GM18508 (cell line): ENCODE measurements around the gene MRGPRG.

ENCODE experiments used
- ATAC-seq: cut with Tn5 transposase; IDR thresholded peaks from one replicate; pipeline ENCODE4 v1.9.1; 2021; ENCODE audit warnings: moderate number of reproducible peaks; ENCODE audit not compliant: insufficient read depth, unreplicated experiment

MRGPRG gene

DNA sequence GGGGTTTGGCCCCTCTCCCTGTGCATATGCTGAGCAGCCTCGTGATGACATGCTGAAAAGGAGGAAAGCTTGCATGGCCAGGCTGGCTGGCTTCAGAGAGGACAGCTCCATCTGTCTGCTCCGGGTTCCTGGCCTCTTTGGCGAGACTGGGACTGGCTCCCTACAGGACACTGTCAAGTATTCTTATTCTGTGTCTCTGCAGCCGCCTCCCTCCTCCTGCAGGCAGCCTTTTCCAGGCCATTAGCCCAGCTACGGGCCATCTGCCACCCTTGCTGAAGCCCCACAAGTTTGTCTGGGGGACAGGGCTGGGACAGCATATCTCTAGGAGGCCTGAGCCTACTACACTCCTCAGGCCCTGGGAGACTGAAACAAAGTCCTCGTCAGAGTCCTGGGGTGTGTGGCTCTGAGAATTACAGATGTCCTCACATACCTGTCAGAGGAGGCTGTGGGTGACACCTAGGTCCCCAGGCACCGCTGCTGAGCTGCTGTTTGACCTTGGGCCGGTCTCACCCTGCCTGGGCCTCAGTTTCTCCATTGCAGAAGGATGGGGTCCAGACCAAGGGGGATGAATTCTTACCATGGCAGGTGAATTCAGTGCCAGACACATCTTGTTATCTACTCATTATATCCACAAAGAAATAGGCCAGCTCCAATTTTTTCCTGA lies 11.0 kb downstream of the MRGPRG start:
- ATAC-seq, result no peak

DNA sequence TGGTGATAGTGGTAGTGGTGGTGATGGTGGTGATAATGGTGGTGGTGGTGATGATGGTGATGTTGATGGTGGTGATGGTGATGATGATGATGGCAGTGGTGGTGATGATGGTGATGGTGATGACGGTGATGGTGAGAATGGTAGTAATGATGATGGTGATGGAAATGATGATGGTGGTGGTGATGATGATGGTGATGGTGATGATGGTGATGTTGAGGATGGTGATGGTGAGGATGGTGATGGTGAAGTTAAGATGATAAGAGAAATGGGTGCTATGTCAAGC lies 11.8 kb downstream of the MRGPRG start:
- no peak for ATAC-seq

DNA sequence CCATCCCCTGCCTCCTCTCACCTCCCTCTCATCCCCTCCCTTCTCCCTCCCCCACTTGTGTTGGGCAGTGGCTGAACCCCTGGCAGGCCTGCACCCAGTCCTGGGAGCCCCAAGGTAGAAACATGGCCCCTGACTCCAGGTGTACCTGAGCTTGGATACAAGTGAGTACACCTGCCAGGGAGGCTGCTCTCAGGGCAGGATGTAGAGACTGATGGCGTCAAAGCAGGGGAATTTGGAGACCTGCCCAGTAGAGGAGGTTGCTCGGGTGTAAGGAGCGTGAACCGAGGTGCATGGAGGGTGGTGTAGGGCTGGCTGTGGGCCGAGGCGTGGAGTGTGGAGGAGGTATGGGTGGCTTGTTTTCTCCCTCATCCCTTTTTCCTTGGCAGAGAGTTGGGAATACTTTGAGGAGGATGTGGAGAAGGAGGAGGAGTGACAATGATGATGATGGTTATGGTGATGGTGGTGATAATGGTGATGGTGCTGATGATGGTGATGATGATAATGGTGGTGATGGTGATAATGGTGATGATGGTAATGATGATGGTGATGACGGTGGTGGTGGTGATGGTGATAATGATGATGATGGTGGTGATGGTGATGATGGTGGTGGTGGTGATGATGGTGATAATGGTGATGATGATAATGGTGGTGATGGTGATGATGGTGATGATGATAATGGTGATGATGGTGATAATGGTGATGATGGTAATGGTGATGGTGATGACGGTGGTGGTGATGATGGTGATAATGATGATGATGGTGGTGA lies 12.3 kb downstream of the MRGPRG start:
- ATAC-seq, result no peak

DNA sequence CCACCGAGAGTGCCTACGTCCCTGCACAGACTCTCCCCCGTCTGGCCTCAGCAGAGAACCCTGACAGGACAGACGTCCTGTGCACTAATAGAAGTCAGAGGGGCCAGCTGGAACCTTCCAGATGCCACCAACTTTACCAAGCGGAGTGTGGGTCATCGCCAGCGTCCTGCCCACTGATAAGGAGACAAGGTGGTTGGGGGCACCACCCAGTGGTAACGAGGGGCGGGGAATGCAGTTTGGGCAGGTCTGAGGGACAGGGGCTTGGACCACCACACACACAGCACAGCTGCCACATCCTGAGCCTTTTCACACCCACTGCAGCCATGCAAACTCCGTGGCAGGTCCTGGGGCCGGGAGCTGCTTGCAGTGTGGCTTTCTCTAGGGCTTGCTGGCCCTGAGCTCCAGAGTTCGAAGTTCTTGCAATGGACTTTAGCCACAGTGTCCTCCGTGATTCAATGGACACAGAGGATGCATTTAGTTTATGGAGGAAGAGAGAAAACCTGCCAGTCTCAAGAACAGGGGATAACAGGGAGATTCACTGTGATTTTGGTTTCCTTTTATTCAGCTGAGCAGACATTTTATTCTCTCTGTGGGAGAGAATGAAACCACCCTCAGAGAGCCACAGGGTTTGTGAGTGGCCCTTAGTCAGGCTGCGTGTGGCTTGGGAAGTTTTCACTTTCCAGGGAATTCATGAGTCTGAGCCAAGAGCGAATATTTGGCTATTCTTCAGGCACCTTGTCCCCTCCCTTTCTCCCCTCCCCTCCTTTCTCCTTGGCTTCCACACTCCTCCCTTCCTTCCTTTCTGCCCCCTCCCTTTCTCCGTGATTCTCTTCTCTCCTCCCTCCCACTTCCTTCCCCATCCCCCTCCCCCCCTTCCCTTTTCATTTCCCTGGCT lies 13.1 kb downstream of the MRGPRG start:
- ATAC-seq, result no peak

DNA sequence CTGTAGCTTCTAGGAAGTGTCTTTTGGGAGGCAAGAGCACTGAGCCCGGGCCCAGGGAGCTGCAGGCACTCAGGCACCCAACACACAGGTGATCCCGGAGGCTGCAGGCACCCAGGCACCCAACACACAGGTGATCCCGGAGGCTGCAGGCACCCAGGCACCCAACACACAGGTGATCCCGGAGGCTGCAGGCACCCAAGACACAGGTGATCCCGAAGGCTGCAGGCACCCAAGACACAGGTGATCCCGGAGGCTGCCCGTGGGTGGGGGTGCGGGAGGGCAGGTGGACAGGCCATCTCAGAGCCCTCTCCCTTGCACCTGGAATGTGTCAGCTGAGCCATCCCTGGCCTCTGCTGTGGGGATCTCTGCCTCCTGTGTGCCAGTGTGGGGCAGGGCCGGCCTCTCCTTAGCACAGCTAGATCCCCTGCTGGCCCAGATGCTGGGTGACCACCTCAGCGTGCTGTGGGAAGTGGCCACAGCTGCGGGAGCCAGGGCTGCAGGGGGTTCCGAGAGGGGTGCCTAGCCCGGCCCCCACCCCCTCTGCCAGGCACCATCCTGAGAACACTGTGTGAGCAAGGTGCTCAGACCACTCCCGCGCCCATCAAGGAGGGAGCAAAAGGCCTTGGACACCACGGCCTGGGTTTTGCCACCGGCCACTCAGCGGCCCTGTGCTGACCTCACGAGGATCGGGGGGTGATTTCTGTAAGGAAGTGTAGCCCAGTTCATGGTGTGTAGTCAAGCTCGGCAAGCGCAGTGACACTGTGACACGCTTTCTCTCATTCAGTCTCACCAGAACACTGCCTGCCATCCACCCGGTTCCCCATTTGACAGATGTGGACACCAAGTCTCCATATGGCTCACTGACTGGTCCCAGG lies 14.2 kb downstream of the MRGPRG start:
- no peak for ATAC-seq

DNA sequence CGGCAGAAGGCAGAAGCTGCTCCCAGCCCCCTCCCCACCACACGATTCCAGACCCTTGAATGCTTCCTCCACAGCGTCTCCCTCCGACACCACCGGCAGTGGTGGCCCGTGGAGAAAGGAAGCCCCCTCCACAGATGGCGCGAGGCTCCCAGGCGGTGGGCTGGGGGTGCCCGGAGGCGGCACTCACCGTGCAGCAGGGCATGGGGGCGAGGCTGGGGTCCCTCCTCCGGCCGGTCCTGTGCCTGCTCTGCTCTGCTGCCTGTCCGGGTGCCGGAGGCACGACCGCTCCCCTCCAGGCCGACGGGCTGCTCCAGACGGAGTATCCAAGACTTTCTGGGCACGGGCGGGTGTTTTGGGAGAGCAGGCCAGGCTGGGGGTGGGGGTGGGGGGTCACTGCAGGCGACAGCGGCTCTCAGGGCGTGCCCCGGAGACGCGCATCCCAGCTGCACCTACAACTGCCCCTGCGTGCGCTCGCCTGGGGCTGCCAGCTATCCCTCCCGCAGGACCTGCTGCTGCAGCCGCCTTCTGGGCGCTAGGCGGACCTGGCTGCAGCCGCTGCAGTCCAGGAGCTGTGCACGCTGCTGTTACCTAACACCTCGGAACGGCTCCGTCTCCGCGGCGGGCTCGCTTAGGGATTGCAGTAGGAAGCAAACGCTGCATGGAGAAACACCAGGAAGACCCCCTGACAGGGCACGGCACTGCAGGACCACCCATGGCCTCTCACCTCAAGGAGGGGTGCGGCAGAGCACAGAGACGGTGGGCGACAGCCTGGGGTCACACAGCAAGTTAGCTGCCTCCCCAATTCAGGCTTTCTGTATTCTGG lies 15.2 kb downstream of the MRGPRG start:
- no peak for ATAC-seq

DNA sequence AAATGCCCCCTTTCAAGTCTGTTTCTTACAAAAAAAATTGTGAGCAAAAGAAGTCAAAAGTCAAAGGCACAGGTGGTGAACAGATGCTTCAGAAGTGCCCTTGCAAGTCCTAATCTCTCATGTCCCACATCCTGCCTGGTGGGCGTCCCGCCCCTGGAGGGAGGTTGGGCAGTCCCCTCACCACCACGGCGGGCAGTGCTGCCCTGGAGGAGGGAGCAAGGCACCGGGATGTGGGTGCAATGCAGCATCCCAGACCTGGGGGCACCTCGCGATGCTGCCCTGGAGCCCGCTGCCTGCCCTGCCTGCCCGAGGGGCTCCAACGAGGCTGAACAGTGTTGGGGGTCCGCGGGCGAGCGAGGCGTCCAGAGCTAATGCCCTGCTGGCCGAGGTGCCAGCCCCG lies 15.9 kb downstream of the MRGPRG start:
- no peak for ATAC-seq

DNA sequence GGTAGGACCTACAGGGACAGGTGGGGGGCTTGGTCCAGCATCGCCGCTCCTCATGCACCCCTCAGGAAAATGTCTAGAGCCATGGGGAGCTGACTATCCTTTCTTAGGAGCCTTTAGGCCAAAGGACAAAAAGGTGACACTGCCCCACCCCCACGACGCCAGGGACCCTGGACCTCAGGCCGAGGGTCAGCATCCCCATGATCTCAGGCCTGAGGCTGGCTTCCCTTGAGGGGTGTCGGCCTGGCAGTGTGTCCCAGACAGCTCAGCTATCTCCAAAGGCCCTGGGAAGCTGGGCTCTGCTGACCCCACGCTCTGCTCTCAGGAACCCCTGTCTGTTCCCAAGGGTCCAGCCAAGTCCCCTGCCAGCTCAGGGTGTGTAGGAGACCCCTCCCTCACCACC lies 16.3 kb downstream of the MRGPRG start:
- no peak for ATAC-seq

DNA sequence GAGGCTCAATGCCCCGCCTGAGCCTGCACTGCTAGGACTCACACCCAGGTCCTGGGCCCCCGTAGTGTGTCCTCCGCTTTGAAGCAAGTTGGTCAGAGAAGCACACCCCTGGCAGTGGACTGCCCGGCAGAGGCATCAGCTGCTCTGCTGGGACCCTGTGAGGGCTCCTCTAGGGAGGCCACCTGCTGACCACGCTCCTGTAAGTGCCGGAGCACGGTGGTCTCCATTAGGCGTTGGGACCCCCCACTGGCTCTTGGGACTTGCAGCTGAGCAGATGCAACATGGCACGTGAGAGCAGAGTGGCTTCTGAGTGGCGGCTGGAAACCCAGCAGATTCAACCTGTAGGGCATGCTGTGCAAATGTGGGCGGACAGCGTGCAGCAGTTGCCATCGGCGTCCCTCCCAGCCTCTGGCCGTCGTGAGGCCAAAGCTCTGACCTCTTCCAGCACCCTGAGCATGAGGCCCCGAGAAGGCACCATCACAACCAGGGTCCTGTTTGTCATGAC lies 16.9 kb downstream of the MRGPRG start:
- no peak for ATAC-seq

DNA sequence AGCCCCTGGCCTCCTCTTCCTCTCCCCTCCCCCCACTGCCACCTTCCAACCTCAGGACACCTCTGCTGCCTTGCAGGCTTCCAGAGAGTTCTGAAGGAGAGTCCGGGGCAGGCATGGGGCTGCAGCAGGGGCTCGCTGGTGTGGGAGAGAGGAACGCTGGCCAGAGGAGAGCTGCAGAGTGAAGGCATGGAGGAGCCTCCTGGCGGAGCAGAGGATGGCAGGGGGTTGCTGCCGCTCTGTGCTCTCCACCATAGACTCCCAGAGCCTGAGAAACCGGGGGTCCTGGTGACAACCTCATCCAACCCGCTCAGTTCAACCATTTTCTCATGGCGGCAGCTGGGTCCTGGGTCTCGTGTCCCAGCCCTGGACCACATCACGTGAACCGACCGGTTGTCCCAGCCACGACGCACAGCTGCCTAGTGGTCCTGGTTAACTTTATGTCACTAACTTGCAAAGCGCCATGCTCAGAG lies 17.5 kb downstream of the MRGPRG start:
- no peak for ATAC-seq

DNA sequence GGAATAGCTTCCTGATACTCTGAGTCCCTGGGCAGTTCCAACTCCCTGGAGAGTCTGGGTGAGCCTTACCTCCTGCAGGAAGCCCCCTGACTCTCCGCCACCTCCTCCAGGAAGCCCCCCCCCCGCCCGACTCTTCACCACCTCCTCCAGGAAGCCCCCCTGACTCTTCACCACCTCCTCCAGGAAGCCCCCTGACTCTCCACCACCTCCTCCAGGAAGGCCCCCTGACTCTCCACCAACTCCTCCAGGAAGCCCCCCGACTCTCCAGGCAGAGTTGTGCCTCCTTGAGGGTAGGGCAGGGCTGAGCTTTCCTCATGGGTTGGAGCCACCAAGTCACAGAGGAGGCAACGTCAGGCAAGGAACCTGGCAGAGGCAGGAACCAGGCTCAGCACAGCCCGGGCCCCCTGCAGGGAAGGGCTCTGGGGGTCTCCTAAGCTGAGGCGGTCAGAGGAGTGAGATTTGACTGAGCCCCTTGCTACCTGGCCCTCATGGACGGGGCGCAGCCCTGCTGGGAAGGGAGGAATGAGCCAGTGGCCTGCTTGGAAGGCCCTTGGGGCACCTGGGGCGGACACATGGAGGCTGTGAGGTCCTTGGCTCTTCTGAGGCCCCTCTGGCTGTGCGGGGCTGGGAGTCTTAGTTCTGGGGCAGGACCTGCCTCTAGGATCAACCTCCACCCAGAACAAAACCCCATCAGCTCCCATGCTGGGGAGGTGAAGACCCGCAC lies 18.1 kb downstream of the MRGPRG start:
- ATAC-seq, result no peak

DNA sequence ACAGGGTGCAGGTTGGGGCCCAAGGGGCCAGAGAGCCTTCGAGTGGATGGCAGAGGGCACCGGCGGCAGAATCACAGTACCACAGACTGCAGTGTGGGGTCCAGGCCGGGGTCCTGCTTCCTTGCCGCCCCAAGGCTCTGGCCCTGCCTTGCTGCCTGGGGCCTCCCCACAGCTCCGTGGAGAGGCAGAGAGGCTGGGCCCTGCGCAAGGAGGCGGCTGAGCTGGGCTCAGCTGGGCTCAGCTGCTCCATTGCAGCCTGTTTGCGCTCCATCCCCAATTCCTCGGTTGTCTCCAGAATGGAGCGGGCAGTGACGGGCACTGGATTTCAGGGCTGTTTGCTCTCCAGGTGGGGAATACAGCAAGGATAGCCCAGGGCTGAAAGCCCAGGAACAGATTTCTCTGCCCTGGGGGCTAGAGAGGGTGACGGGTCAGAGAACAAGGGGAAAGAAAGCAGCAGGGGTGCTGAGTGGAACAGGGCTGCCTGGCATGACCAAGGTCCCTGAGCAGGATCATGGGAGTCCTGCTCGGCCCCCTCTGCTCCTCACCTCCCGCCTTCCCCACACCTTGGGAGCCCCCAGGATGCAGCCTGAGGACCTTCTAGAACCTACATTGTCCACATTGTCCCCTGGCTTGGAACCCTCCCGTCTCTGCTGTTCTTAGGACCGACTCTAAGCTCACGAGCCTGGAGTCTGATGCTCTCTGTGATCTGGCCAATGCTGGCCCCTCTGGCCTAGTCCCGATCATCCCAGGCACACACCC lies 18.9 kb downstream of the MRGPRG start:
- no peak for ATAC-seq

DNA sequence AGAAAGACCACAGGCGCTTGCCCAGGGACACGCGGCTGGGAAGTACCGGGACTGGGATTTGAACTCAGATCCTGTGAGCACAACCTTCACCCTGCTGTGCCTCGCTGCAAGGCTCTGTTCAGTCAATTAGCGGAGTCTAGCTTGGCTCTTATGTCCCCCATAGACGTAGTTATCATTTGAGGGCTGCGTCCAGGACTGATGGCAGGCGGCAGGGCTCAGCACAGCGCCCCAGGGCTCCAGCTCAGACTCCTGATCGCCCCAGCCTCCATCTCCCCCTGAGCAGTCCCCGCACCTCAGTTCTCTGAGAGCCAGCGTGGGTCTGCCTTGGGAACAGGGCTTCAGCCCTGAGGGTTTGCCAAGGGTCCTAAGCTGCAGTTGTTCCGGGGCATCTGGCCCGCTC lies 19.8 kb downstream of the MRGPRG start:
- no peak for ATAC-seq

DNA sequence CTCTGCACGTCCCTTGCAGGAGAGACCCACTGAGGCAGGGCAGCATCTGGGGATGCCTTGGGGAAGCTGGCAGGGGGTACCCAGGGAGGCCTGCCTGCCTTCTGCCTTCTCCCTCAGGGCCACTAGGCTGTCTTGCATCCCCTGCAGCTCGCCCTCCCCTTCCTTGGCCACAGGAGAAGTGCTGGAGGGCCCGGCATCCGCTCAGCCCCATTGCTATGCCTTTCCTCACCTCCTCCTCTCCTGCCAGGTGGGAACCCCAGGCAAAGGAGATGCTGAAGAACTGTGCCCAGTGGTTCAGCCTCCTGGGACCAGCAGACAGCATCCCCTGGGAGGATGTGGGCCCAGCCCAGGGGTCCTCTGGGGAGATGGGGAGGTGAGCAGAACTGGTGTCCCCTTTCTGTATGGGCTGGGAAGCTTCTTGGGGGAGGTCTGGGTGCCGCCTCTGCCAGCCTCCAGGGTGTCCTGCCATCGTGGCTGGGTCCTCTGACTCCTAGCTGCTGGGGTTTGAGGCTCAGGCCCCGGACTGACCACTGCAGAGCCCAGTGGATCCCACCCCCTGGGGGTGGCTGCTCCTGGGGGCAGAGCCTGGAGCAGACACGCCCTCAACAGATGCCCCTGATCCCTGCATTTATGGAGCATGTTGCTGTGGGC lies 20.6 kb downstream of the MRGPRG start:
- ATAC-seq, result no peak

DNA sequence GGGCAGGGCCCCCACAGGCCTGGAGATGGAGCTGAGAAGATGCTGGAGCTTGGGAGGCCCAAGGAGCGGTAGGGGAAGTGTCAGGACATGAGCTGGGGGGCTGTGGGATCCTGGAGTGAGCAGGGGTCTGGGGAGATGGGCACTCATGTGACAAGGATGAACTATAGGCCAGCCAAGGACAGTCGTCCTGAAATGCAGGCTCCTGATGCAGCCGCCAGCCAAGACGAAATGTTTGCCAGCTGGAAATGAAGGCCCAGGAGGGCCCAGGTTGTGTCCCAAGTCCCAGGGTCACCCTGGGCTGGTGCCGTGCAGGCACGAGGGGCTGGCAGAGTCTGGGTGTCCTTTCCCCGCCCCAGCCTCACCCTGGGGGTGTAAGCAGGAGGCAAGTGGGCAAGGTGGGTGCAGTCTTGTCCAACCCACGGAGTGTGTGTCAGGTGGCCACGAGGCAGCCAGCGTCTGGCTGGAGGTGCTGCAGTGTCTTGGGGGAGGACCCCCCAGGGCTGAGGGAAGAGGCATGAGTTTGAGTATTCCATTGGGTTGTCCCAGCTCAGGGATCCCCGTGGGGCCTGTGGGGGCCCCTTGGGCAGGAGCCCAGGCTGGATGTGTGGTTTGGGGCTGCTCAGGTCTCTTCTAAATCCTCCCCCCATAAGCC lies 21.4 kb downstream of the MRGPRG start:
- ATAC-seq, result no peak

DNA sequence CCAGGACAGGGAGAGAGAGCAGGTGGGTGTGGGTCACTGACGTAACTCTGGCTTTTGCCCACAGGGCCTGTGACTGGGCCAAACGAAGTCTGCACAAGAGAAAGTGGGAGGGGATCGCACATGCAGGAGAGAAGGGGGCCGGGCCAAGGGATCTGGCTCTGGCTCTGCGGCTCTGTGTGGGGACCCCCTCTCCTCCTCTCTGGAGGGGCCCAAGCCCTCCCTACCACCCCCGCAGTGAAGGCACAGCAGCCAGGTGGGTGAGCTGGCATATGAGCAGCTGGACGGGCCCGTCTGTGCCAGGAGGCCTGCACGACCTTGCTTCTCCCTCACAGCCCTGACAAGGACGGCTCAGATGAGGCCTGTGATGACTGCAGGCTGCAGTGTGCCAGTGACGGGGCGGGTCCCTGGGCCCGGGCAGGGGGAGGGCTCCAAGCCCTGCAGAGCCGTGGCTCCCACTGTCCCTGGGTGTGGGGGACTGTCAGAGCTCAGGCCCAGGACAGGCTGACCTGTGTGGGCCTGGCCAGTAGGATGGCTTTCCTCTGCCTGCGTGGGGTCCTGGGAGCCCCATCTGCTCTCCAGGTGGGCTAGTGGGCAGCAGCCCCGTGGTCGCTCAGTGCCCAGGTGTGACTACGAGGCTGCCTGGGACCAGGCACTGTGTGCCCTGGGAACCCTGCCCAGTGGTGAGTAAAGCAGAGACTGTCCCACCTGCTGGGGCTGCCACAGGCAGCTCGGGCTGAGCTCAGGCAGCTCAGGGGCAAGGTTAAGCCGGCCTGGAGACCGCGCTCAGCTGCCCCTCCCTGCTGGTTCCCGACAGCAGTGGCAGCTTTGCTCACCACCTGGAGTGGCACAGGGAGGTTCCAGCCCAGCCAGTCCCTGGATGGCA lies 22.2 kb downstream of the MRGPRG start:
- no peak for ATAC-seq
